Measurements from ENCODE around the gene PTBP2. TPM values are rescaled to one million over a fixed set of nuclear protein-coding genes. Genes with fewer than 3 reads are reported as not detected.

PTBP2 gene
- total and polyA plus RNA-seq, 2 donors (not counting 1 experiment from before 2014, with no cell fraction given) = 18.7 to 33.6 TPM

DNA sequence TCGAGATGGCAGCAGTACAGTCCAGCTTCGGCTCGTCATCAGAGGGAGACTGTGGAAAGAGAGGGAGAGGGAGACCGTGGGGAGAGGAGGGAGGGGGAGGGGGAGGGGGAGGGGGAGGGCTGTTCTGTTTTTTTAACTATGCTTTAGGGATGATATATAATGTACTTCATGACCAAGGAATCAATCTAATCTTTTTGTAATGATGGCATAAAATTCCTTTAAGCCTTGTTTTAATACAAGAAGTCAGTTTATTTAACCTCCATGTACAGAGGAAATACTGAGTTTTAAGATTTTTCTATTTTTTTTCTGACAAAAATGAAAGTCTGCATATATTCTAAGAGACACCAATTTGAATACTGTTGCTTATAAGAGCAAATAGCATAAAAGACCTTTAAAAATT, 41.9 kb downstream of the PTBP2 start:
- no peak for TF ChIP-seq EZH2 (IDR thresholded peaks at IDR 0.05; ENCODE audit: borderline replicate concordance, insufficient read depth, low read depth, low read length, poor library complexity, severe bottlenecking)
- TF ChIP-seq, protein P1, sequence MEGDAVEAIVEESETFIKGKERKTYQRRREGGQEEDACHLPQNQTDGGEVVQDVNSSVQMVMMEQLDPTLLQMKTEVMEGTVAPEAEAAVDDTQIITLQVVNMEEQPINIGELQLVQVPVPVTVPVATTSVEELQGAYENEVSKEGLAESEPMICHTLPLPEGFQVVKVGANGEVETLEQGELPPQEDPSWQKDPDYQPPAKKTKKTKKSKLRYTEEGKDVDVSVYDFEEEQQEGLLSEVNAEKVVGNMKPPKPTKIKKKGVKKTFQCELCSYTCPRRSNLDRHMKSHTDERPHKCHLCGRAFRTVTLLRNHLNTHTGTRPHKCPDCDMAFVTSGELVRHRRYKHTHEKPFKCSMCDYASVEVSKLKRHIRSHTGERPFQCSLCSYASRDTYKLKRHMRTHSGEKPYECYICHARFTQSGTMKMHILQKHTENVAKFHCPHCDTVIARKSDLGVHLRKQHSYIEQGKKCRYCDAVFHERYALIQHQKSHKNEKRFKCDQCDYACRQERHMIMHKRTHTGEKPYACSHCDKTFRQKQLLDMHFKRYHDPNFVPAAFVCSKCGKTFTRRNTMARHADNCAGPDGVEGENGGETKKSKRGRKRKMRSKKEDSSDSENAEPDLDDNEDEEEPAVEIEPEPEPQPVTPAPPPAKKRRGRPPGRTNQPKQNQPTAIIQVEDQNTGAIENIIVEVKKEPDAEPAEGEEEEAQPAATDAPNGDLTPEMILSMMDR (IDR thresholded peaks at IDR 0.05) = no peak
- Mint-ChIP-seq H3K4me3 (no peak overlapping the region), H3K4me1 (no peaks in the 10 kb centered on the region), H3K27me3 (no peaks in the 10 kb centered on the region), H3K27ac (no peak overlapping the region), H3K9me3 (ENCODE audit: insufficient read depth) (peaks cover 2% of the 10 kb centered on the region)
- Histone ChIP-seq H3K27ac (ENCODE audit: low read length in 2 of 2) (no peak overlapping the region), H3K4me1 (ENCODE audit: control insufficient read depth in 2 of 2, insufficient read depth in 2 of 2, low read length in 2 of 2) (no peaks in the 10 kb centered on the region), H2AFZ (ENCODE audit: insufficient read depth, low read depth, low read length, poor library complexity, severe bottlenecking) (no peak overlapping the region), H3K9me3 (ENCODE audit: control extremely low read depth in 1 of 3, control insufficient read depth in 2 of 3, insufficient read depth in 1 of 3, low read length in 2 of 3) (peaks cover 0 to 9% (median 0%) of the 10 kb centered on the region in 3 donors), H3K36me3 (replicated peaks in 1 of 2; ENCODE audit: control extremely low read depth in 1 of 2, control insufficient read depth in 1 of 2, extremely low read depth in 1 of 2, insufficient read depth in 2 of 2, low read length in 1 of 2) (peaks cover 0 to 3% of the 10 kb centered on the region in 2 experiments), H3K79me2 (ENCODE audit: control insufficient read depth, insufficient read depth, low read length) (peaks cover 6% of the 10 kb centered on the region), H3K4me3 (ENCODE audit: control extremely low read depth in 1 of 5, extremely low read depth in 1 of 5, insufficient read depth in 1 of 5, low read depth in 2 of 5, low read length in 4 of 5) (no peak overlapping the region), H3K4me2 (replicated peaks; ENCODE audit: low read depth, low read length, poor library complexity, severe bottlenecking) (no peak overlapping the region), H4K20me1 (ENCODE audit: control insufficient read depth, insufficient read depth, low read length, poor library complexity, severe bottlenecking) (no peaks in the 10 kb centered on the region), H3K9ac (ENCODE audit: low read length) (no peak overlapping the region), H3K27me3 (replicated peaks in 1 of 4; ENCODE audit: control extremely low read depth in 1 of 4, control insufficient read depth in 3 of 4, insufficient read depth in 4 of 4, low read length in 3 of 4) (no peaks in the 10 kb centered on the region)
- ChIA-PET POLR2A (no interaction called here), CTCF (no interaction called here)
- WGBS (ENCODE audit: insufficient coverage) = no CpG with 5 or more reads among the region's 4 CpGs
- no peak for DNase-seq
- ATAC-seq (ENCODE audit: low read depth) = no peak
- intact Hi-C loops (cut with micrococcal nuclease) = no loop called here

DNA sequence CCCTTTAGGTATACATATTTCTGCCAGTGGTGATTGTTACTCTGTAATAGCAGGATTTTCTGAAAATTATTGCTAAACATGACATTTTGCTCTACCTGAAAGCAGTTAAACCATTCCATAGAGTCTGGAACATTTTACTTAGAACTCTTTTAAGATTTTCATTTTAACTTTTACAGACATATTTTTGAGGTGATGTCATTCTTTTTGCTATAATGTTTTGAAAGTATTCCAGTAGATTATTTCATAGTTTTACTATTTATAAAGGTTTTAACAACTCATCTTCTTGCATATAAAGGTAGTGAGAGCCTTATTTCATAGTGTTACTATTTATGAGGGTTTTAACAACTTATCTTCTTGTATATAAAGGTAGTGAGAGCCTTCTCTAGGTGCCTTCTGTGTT, 42.9 kb downstream of the PTBP2 start:
- Mint-ChIP-seq H3K4me3 (no peak overlapping the region), H3K27ac (no peak overlapping the region), H3K9me3 (ENCODE audit: insufficient read depth) (peaks cover 2% of the 10 kb centered on the region), H3K27me3 (no peaks in the 10 kb centered on the region), H3K4me1 (no peaks in the 10 kb centered on the region)
- no peak overlapping the region for H2AFZ ChIP-seq (ENCODE audit: insufficient read depth, low read depth, low read length, poor library complexity, severe bottlenecking)
- H3K4me1 ChIP-seq (ENCODE audit: control insufficient read depth in 2 of 2, insufficient read depth in 2 of 2, low read length in 2 of 2) = no peaks in the 10 kb centered on the region
- ChIA-PET POLR2A (no interaction called here), CTCF (no interaction called here)
- DNase-seq = no peak
- H3K36me3 ChIP-seq (replicated peaks in 1 of 2; ENCODE audit: control extremely low read depth in 1 of 2, control insufficient read depth in 1 of 2, extremely low read depth in 1 of 2, insufficient read depth in 2 of 2, low read length in 1 of 2) = peaks cover 0 to 5% of the 10 kb centered on the region in 2 experiments
- H3K9me3 ChIP-seq (ENCODE audit: control extremely low read depth in 1 of 3, control insufficient read depth in 2 of 3, insufficient read depth in 1 of 3, low read length in 2 of 3) = peaks cover 0 to 9% (median 0%) of the 10 kb centered on the region in 3 donors
- no peak overlapping the region for H3K4me2 ChIP-seq (replicated peaks; ENCODE audit: low read depth, low read length, poor library complexity, severe bottlenecking)
- H3K27ac ChIP-seq (ENCODE audit: low read length in 2 of 2) = no peak overlapping the region
- TF ChIP-seq EZH2 (IDR thresholded peaks at IDR 0.05; ENCODE audit: borderline replicate concordance, insufficient read depth, low read depth, low read length, poor library complexity, severe bottlenecking) = no peak
- TF ChIP-seq, protein P1 (IDR thresholded peaks at IDR 0.05) = no peak
- H3K4me3 ChIP-seq (ENCODE audit: control extremely low read depth in 1 of 5, extremely low read depth in 1 of 5, insufficient read depth in 1 of 5, low read depth in 2 of 5, low read length in 4 of 5) = no peak overlapping the region
- no peaks in the 10 kb centered on the region for H4K20me1 ChIP-seq (ENCODE audit: control insufficient read depth, insufficient read depth, low read length, poor library complexity, severe bottlenecking)
- no peaks in the 10 kb centered on the region for H3K27me3 ChIP-seq (replicated peaks in 1 of 4; ENCODE audit: control extremely low read depth in 1 of 4, control insufficient read depth in 3 of 4, insufficient read depth in 4 of 4, low read length in 3 of 4)
- peaks cover 6% of the 10 kb centered on the region for H3K79me2 ChIP-seq (ENCODE audit: control insufficient read depth, insufficient read depth, low read length)
- no peak overlapping the region for H3K9ac ChIP-seq (ENCODE audit: low read length)
- no peak for ATAC-seq (ENCODE audit: low read depth)
- intact Hi-C loops (cut with micrococcal nuclease) = no loop called here

Measured in B cell (primary cell).